K562 (cell line): ENCODE measurements around the gene JPH4. TPM values are rescaled to one million over a fixed set of nuclear protein-coding genes. Genes with fewer than 3 reads are reported as not detected.
A peak's percentile ranks its signal among the peaks of the same experiment; 100 is the strongest.

Experiments used
- ATAC-seq: fragments of 200-7000 bp; cut with Tn5 transposase; 3 replicates; pipeline ENCODE4 v1.9.1; 2020; ENCODE audit warnings: moderate library complexity
- BruUV-seq: library from RNA; stranded (reverse); fragments of 400-500 nt; replicated peaks from 2 replicates; lab custom pipeline; 2021; lab: Mats Ljungman, UMichigan
- CTCF ChIA-PET: fragments of 300-600 bp; formaldehyde crosslinking; extraction: SDS; loops from one replicate; lab custom pipeline; 2021; ENCODE audit warnings: low intra/inter-chr PET ratio; lab: Yijun Ruan, JAX
- POLR2A ChIA-PET: fragments of 300-600, 350-650 bp; sonication (Branson Sonifier 250); formaldehyde crosslinking; extraction: SDS; loops from one replicate; lab custom pipeline; 2021; ENCODE audit warnings: antibody characterized with exemption, inconsistent platforms; lab: Yijun Ruan, JAX
- DNase-seq, 4 experiments: peaks; one replicate each; pipeline versions ENCODE4 v3.0.0 to v3.0.0-alpha.2; 2011 to 2018; ENCODE audit warnings: low spot score in 3 of 4, mixed read lengths in 3 of 4; ENCODE audit errors: extremely low read depth in 1 of 4
- FAIRE-seq: peaks from 2 replicates; lab custom pipeline; 2011; peaks lifted over from hg19 to GRCh38; lab: Jason Lieb, UNC
- H2AFZ ChIP-seq: 2 replicates; pipeline ENCODE4 v1.6.0; 2011; ENCODE audit warnings: low read depth, low read length, control low read depth, inconsistent platforms
- H3K27ac ChIP-seq: fragments of 200-600 bp; 3 replicates; pipeline ENCODE4 v1.8.0; 2011; ENCODE audit warnings: low read depth, mild to moderate bottlenecking, control low read depth, inconsistent platforms, low read length, moderate library complexity, mixed read lengths; ENCODE audit errors: extremely low read depth
- H3K27me3 ChIP-seq, 2 experiments: fragments of 300-600 bp in 1 of 2; 2 replicates in 1 of 2; 3 replicates in 1 of 2; pipeline versions ENCODE4 v1.6.0 to v1.8.0; 2011; ENCODE audit warnings: inconsistent platforms in 2 of 2, low read length in 2 of 2, mild to moderate bottlenecking in 1 of 2, mixed read lengths in 1 of 2, moderate library complexity in 1 of 2; ENCODE audit not compliant: control insufficient read depth in 2 of 2, insufficient read depth in 2 of 2
- H3K36me3 ChIP-seq: fragments of 300-600 bp; 3 replicates; pipeline ENCODE4 v1.8.0; 2011; ENCODE audit warnings: mild to moderate bottlenecking, low read length, inconsistent platforms; ENCODE audit not compliant: control insufficient read depth, insufficient read depth
- H3K4me1 ChIP-seq, 2 experiments: fragments of 200-600 bp in 1 of 2; replicated peaks in 1 of 2; 2 replicates in 1 of 2; 3 replicates in 1 of 2; pipeline versions ENCODE4 v1.5.1 to v1.8.0; 2011; ENCODE audit warnings: inconsistent platforms in 2 of 2, low read length in 2 of 2, mild to moderate bottlenecking in 1 of 2, mixed read lengths in 1 of 2, moderate library complexity in 1 of 2; ENCODE audit not compliant: control insufficient read depth in 2 of 2, insufficient read depth in 2 of 2
- H3K4me2 ChIP-seq: 2 replicates; pipeline ENCODE4 v1.6.1; 2011; ENCODE audit warnings: low read length, control low read depth, inconsistent platforms, mixed read lengths; ENCODE audit not compliant: insufficient read depth
- H3K4me3 ChIP-seq: fragments of 200-600 bp; sonication (generic), shearing (Covaris generic); 2 replicates; pipeline ENCODE4 v1.5.1; 2016; ENCODE audit warnings: control low read depth, inconsistent platforms
- H3K79me2 ChIP-seq: fragments of 200-600 bp; 3 replicates; pipeline ENCODE4 v1.8.0; 2011; ENCODE audit warnings: low read length, inconsistent platforms; ENCODE audit not compliant: control insufficient read depth, insufficient read depth
- H3K9ac ChIP-seq, 2 experiments: 2 replicates each; pipeline versions ENCODE4 v1.6.0 to v1.6.1; 2011; ENCODE audit warnings: low read depth in 2 of 2, low read length in 2 of 2, control low read depth in 1 of 2, inconsistent platforms in 1 of 2, mild to moderate bottlenecking in 1 of 2, mixed read lengths in 1 of 2; ENCODE audit not compliant: insufficient read depth in 1 of 2
- H3K9me1 ChIP-seq: one replicate; pipeline ENCODE4 v1.6.0; 2011; ENCODE audit warnings: inconsistent platforms, mild to moderate bottlenecking, low read length, moderate library complexity; ENCODE audit not compliant: control insufficient read depth, insufficient read depth
- H3K9me3 ChIP-seq: replicated peaks from 2 replicates; pipeline ENCODE4 v1.5.1; 2011; ENCODE audit warnings: low read depth, low read length, inconsistent platforms; ENCODE audit not compliant: control insufficient read depth, insufficient read depth
- H4K20me1 ChIP-seq: replicated peaks from 2 replicates; pipeline ENCODE4 v1.6.1; 2011; ENCODE audit warnings: low read length, inconsistent platforms, mixed read lengths; ENCODE audit not compliant: control insufficient read depth, insufficient read depth
- CREM ChIP-seq: IDR thresholded peaks from 2 replicates; pipeline ENCODE4 v1.6.1; 2014; ENCODE audit warnings: antibody characterized with exemption, low read depth
- MTA2 ChIP-seq: fragments of 450-650 bp; IDR thresholded peaks from 2 replicates; pipeline ENCODE4 v1.6.1; 2016; ENCODE audit warnings: low read depth
- PBX2 ChIP-seq, 2 experiments: IDR thresholded peaks in 1 of 2; conservative IDR thresholded peaks in 1 of 2; 2 replicates each; pipeline ENCODE4 v1.6.1; 2016; ENCODE audit warnings: low read depth in 2 of 2, mild to moderate bottlenecking in 1 of 2, missing compliant biosample characterization in 1 of 2, missing genetic modification characterization in 1 of 2, moderate library complexity in 1 of 2
- PKNOX1 ChIP-seq: fragments of 450-650 bp; IDR thresholded peaks from 2 replicates; pipeline ENCODE4 v1.6.1; 2016
- PRPF4 ChIP-seq: fragments of 200-400 bp; formaldehyde crosslinking; IDR thresholded peaks from one replicate; pipeline ENCODE4 v1.6.1; 2017; ENCODE audit warnings: low read length, low read depth, mild to moderate bottlenecking; ENCODE audit not compliant: insufficient read depth, poor library complexity, severe bottlenecking
- RREB1 ChIP-seq: fragments of 250-450 bp; sonication (Bioruptor Pico); IDR thresholded peaks from 2 replicates; pipeline ENCODE4 v1.4.0; 2020
- SIN3B ChIP-seq: fragments of 450-650 bp; IDR thresholded peaks from 2 replicates; pipeline ENCODE4 v1.6.1; 2017; ENCODE audit warnings: low read depth, mild to moderate bottlenecking, moderate library complexity
- WGBS: fragments of 100-300 bp; shearing (Covaris generic); methylation state at CpG from one replicate; pipeline ENCODE4 v1.1.6; 2016; ENCODE audit warnings: low coverage, mixed read lengths; ENCODE audit not compliant: insufficient coverage; ENCODE audit errors: missing lambda C conversion rate; 5-methylcytosine and 5-hydroxymethylcytosine counted together
- in situ Hi-C: fragments of 300-500 bp; cut with MboI; formaldehyde crosslinking; loops from 4 replicates; pipeline ENCODE4 v1.15.0; 2018; ENCODE audit warnings: inconsistent platforms, mixed read lengths
- intact Hi-C: fragments of 100-400 bp; cut with micrococcal nuclease; formaldehyde crosslinking; loops from 2 replicates; pipeline ENCODE4 v1.14.2; 2022
- polyA plus RNA-seq, 8 experiments: library from polyadenylated mRNA; depleted of rRNA in 4 of 8; stranded (reverse) in 5 of 8; unstranded in 3 of 8; fragments of >200 nt; fragmentation: Nextera tagmentation in 2 of 8; fragmentation: Illumina TruSeq in 1 of 8; extraction: Ambion mirVana in 2 of 8; extraction: Trizol in 1 of 8; gene quantifications; 2 replicates each; pipeline versions ENCODE4 v1.2.1 to v1.2.3, GENCODE V29; 2011 to 2014; ENCODE audit warnings: inconsistent platforms in 1 of 8, missing spikeins in 1 of 8
- total RNA-seq, 7 experiments: library from RNA; depleted of rRNA in 6 of 7; stranded (reverse); fragments of >200 nt in 6 of 7; fragmentation: Illumina TruSeq in 2 of 7; extraction: Trizol in 2 of 7; gene quantifications; 2 replicates each; pipeline versions ENCODE4 v1.2.1 to v1.2.3, GENCODE V29; 2011 to 2021; ENCODE audit warnings: low replicate concordance in 1 of 7
- TF ChIP-seq, protein P1 (sequence below): sonication (generic); formaldehyde crosslinking; IDR thresholded peaks from 2 replicates; pipeline ENCODE4 v1.8.0; 2022; ENCODE audit warnings: missing genetic modification reagents, mild to moderate bottlenecking, moderate library complexity, borderline replicate concordance

The JPH4 gene
- total and polyA plus RNA-seq, 9 of the 15 experiments (the other 6 are each of a cell fraction or from before 2014, with no cell fraction given), result 0.04 to 0.13 (median 0.06) TPM; not detected in 5

- no peaks in the 10 kb centered on the region for H3K9me3 ChIP-seq
- DNase-seq, result peak in 1 of 4 experiments; percentile 17
- 24% methylated on average over 11 of the region's 18 CpGs for WGBS
- no peak overlapping the region for H2AFZ ChIP-seq
- no peak overlapping the region for H3K4me3 ChIP-seq
- H3K27ac ChIP-seq, result no peak overlapping the region
- POLR2A ChIA-PET, result no interaction called here
- no peaks in the 10 kb centered on the region for H3K9me1 ChIP-seq
- H3K4me1 ChIP-seq, result peaks cover 10 to 16% of the 10 kb centered on the region in 2 experiments; a peak in 4 of 5 replicates
- H3K36me3 ChIP-seq, result no peaks in the 10 kb centered on the region
- BruUV-seq, result no TSS peak
- CTCF ChIA-PET, result no interaction called here
- FAIRE-seq, result no peak
- no peak overlapping the region for H3K4me2 ChIP-seq
- H4K20me1 ChIP-seq, result no peaks in the 10 kb centered on the region
- peaks cover 0 to 9% of the 10 kb centered on the region in 2 experiments; a peak in 1 of 5 replicates for H3K27me3 ChIP-seq
- no peak overlapping the region for H3K9ac ChIP-seq
- intact Hi-C loops, result no loop called here
- in situ Hi-C loops, result no loop called here
- peak; percentile 15; the same call in 1 of the 3 replicates for ATAC-seq
- no peaks in the 10 kb centered on the region for H3K79me2 ChIP-seq
- TF ChIP-seq SIN3B, result no peak
- no peak for TF ChIP-seq PBX2 (CRISPR knock-in tag; IDR thresholded peaks at IDR 0.05; ENCODE audit: low read depth)
- TF ChIP-seq PBX2 (tag; conservative IDR thresholded peaks at IDR 0.05; ENCODE audit: low read depth), result 0 out of 2 replicates have a peak, but pooled peaks have one; percentile 12
- no peak for TF ChIP-seq PRPF4
- TF ChIP-seq, protein P1, sequence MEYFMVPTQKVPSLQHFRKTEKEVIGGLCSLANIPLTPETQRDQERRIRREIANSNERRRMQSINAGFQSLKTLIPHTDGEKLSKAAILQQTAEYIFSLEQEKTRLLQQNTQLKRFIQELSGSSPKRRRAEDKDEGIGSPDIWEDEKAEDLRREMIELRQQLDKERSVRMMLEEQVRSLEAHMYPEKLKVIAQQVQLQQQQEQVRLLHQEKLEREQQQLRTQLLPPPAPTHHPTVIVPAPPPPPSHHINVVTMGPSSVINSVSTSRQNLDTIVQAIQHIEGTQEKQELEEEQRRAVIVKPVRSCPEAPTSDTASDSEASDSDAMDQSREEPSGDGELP (CRISPR knock-in tag), result 0 out of 2 replicates have a peak, but pooled peaks have one; percentile 14
- no peak for TF ChIP-seq MTA2
- peak; percentile 68 for TF ChIP-seq CREM
- no peak for TF ChIP-seq RREB1 (CRISPR knock-in tag)
- peak; percentile 83 for TF ChIP-seq PKNOX1
Measured at GRCh38 chr14:23548351-23549318, 30.0 kb downstream of the JPH4 start.
